K562 (cell line): ENCODE measurements around the gene STYXL1. TPM values are rescaled to one million over a fixed set of nuclear protein-coding genes. Genes with fewer than 3 reads are reported as not detected.

Experiments used
- ARID2 ChIP-seq: fragments of 450-650 bp; IDR thresholded peaks from 2 replicates; pipeline ENCODE4 v1.6.1; 2017; ENCODE audit warnings: antibody characterized with exemption, mild to moderate bottlenecking
- BCL6 ChIP-seq: fragments of 250-450 bp; sonication (Bioruptor Pico); IDR thresholded peaks from 2 replicates; pipeline ENCODE4 v1.4.0; 2020
- E2F4 ChIP-seq: sonication (generic); formaldehyde crosslinking; IDR thresholded peaks from 2 replicates; pipeline ENCODE4 v1.8.0; 2022; ENCODE audit warnings: mild to moderate bottlenecking, low read depth, missing genetic modification reagents
- ETS1 ChIP-seq: conservative IDR thresholded peaks from 2 replicates; pipeline ENCODE4 v1.6.1; 2011; ENCODE audit warnings: low read depth, mild to moderate bottlenecking, low read length; ENCODE audit not compliant: control insufficient read depth
- ILK ChIP-seq: fragments of 450-650 bp; IDR thresholded peaks from 2 replicates; pipeline ENCODE4 v1.6.1; 2016; ENCODE audit warnings: missing genetic modification characterization, low read depth, mild to moderate bottlenecking, missing compliant biosample characterization, moderate library complexity, borderline replicate concordance
- ZNF444 ChIP-seq: fragments of 250-450 bp; sonication (Bioruptor Pico); IDR thresholded peaks from 2 replicates; pipeline ENCODE4 v1.4.0; 2020; ENCODE audit warnings: mild to moderate bottlenecking, moderate library complexity
- polyA plus RNA-seq, 8 experiments: library from polyadenylated mRNA; depleted of rRNA in 4 of 8; stranded (reverse) in 5 of 8; unstranded in 3 of 8; fragments of >200 nt; fragmentation: Nextera tagmentation in 2 of 8; fragmentation: Illumina TruSeq in 1 of 8; extraction: Ambion mirVana in 2 of 8; extraction: Trizol in 1 of 8; gene quantifications; 2 replicates each; pipeline versions ENCODE4 v1.2.1 to v1.2.3, GENCODE V29; 2011 to 2014; ENCODE audit warnings: inconsistent platforms in 1 of 8, missing spikeins in 1 of 8
- total RNA-seq, 7 experiments: library from RNA; depleted of rRNA in 6 of 7; stranded (reverse); fragments of >200 nt in 6 of 7; fragmentation: Illumina TruSeq in 2 of 7; extraction: Trizol in 2 of 7; gene quantifications; 2 replicates each; pipeline versions ENCODE4 v1.2.1 to v1.2.3, GENCODE V29; 2011 to 2021; ENCODE audit warnings: low replicate concordance in 1 of 7
- TF ChIP-seq, protein P1 (sequence below): fragments of 450-650 bp; formaldehyde crosslinking; IDR thresholded peaks from 2 replicates; pipeline ENCODE4 v1.4.0; 2020; ENCODE audit warnings: mild to moderate bottlenecking, moderate library complexity
- TF ChIP-seq, protein P2 (sequence below): sonication (generic); formaldehyde crosslinking; IDR thresholded peaks from 2 replicates; pipeline ENCODE4 v1.8.1; 2023; ENCODE audit warnings: mild to moderate bottlenecking, missing genetic modification reagents

The STYXL1 gene
- total and polyA plus RNA-seq, 9 of the 15 experiments (the other 6 are each of a cell fraction or from before 2014, with no cell fraction given): 36.5 to 97.2 (median 49.9) TPM

GRCh38 chr7:75955331-75955955, 92.4 kb downstream of the STYXL1 start (continued):
- TF ChIP-seq ETS1 (no peak), ZNF444 (CRISPR knock-in tag) (no peak), ARID2 (no peak), E2F4 (no peak), ILK (tag) (no peak), BCL6 (CRISPR knock-in tag) (no peak)
- TF ChIP-seq, protein P1, sequence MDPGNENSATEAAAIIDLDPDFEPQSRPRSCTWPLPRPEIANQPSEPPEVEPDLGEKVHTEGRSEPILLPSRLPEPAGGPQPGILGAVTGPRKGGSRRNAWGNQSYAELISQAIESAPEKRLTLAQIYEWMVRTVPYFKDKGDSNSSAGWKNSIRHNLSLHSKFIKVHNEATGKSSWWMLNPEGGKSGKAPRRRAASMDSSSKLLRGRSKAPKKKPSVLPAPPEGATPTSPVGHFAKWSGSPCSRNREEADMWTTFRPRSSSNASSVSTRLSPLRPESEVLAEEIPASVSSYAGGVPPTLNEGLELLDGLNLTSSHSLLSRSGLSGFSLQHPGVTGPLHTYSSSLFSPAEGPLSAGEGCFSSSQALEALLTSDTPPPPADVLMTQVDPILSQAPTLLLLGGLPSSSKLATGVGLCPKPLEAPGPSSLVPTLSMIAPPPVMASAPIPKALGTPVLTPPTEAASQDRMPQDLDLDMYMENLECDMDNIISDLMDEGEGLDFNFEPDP: no peak
- TF ChIP-seq, protein P2, sequence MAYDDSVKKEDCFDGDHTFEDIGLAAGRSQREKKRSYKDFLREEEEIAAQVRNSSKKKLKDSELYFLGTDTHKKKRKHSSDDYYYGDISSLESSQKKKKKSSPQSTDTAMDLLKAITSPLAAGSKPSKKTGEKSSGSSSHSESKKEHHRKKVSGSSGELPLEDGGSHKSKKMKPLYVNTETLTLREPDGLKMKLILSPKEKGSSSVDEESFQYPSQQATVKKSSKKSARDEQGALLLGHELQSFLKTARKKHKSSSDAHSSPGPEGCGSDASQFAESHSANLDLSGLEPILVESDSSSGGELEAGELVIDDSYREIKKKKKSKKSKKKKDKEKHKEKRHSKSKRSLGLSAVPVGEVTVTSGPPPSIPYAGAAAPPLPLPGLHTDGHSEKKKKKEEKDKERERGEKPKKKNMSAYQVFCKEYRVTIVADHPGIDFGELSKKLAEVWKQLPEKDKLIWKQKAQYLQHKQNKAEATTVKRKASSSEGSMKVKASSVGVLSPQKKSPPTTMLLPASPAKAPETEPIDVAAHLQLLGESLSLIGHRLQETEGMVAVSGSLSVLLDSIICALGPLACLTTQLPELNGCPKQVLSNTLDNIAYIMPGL (CRISPR knock-in tag): no peak
